Stimulated activated CD8-positive, alpha-beta memory T cell treated with anti-CD3 and anti-CD28 coated beads, Interleukin-7, amount 100 ng/mL, for 4 hours (primary cell): ENCODE data around the gene PCDHA3.
"Not testable (repeated sequence)": the region's sequence is repeated elsewhere in the genome, so short reads cannot be mapped to it uniquely, and the experiment has no call there.

Experiments
- DNase-seq, 2 donors: peaks; one replicate each; pipeline ENCODE4 v3.0.0-alpha.2; 2020; ENCODE audit warnings: low read depth in 2 of 2

Gene PCDHA3

DNA sequence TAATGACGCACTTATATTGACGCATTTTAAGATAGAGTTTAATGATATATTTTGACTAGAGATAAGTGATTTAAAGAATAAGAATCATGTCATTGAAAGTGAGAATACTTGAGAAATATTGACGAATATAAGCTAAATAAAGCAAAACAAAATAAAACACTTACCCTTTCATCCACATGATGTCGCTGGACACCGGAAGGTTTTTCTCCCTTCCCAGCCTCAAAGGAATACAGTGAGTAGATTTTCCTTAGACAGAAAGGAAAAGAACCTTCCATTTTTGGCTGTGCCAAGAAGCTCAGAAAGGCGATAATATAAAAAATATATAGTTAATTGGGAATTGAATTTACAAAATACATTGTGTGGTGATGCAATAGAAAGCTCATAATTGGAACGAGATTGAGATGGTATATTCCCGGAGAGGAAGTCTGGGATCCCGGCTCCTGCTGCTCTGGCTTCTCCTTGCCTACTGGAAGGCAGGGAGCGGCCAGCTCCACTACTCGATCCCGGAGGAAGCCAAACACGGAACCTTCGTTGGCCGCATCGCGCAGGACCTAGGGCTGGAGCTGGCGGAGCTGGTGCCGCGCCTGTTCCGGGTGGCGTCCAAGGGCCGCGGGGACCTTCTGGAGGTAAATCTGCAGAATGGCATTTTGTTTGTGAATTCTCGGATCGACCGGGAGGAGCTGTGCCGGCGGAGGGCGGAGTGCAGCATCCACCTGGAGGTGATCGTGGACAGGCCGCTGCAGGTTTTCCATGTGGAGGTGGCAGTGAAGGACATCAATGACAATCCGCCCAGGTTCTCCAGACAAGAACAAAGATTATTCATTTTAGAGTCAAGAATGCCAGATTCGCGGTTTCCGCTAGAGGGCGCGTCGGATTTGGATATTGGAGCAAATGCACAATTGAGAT, 20.8 kb downstream of the PCDHA3 start, which contains the start of gene PCDHA5:
Gene PCDHA5 (plus strand): TSS at position 239 of the 906 bp plus-strand sequence.
- DNase-seq = no peak

DNA sequence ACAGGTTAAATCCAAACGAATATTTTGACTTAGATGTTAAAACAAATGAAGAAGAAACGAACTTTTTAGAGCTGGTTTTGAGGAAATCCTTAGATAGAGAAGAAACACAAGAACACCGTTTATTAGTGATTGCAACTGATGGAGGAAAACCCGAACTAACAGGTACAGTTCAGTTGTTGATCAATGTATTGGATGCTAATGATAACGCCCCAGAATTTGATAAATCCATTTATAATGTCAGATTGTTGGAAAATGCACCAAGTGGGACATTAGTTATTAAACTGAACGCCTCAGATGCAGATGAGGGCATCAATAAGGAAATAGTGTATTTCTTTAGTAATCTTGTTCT, 21.4 kb downstream of the PCDHA3 start:
- DNase-seq = no peak

DNA sequence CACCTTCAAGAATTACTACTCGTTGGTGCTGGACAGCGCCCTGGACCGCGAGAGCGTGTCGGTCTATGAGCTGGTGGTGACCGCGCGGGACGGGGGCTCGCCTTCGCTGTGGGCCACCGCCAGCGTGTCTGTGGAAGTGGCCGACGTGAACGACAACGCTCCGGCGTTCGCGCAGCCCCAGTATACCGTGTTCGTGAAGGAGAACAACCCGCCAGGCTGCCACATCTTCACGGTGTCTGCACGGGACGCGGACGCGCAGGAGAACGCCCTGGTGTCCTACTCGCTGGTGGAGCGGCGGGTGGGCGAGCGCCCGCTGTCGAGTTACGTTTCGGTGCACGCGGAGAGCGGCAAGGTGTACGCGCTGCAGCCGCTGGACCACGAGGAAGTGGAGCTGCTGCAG, 22.1 kb downstream of the PCDHA3 start:
- DNase-seq = not testable (repeated sequence)

DNA sequence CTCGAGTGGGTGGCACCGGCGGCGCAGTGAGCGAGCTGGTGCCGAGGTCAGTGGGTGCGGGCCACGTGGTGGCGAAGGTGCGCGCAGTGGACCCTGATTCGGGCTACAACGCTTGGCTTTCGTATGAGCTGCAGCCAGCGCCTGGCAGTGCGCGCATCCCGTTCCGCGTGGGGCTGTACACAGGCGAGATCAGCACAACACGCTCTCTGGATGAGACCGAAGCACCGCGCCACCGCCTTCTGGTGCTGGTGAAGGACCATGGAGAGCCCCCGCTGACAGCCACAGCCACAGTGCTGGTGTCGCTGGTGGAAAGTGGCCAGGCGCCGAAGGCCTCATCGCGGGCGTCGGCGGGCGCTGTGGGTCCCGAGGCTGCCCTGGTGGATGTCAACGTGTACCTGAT, 22.6 kb downstream of the PCDHA3 start:
- no peak for DNase-seq

DNA sequence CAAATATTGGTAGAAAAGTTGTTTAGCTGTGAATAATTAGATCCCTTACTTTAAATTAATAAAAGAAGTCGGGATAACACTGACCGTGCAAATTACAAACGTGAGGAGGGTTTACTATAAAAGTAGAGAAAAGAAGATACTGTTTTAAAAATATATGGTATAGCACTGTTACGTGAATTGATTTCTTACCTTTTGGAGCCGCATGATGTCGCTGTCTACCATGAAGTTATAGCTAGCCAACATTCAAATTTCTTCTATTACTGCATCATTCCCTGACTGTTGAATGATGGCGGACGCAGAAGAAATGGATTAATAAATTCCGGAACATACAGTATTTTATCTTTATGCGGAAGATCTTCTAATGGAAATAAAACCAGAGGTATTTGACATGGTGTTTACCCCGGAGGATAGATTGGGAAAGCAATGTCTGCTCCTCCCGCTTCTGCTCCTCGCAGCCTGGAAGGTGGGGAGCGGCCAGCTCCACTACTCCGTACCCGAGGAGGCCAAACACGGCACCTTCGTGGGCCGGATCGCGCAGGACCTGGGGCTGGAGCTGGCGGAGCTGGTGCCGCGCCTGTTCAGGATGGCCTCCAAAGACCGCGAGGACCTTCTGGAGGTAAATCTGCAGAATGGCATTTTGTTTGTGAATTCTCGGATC, 27.0 kb downstream of the PCDHA3 start, which contains the start of gene PCDHA6:
Gene PCDHA6 (plus strand): TSS at position 257 of the 658 bp plus-strand sequence. CDS start 132 bp downstream, at position 389.
- no peak for DNase-seq

DNA sequence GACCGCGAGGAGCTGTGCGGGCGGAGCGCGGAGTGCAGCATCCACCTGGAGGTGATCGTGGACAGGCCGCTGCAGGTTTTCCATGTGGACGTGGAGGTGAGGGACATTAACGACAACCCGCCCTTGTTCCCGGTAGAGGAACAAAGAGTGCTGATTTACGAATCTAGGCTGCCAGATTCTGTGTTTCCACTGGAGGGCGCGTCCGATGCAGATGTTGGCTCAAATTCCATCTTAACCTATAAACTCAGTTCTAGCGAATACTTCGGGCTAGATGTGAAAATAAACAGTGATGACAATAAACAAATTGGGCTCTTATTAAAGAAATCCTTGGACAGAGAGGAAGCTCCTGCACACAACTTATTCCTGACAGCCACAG, 27.5 kb downstream of the PCDHA3 start:
- DNase-seq = no peak

DNA sequence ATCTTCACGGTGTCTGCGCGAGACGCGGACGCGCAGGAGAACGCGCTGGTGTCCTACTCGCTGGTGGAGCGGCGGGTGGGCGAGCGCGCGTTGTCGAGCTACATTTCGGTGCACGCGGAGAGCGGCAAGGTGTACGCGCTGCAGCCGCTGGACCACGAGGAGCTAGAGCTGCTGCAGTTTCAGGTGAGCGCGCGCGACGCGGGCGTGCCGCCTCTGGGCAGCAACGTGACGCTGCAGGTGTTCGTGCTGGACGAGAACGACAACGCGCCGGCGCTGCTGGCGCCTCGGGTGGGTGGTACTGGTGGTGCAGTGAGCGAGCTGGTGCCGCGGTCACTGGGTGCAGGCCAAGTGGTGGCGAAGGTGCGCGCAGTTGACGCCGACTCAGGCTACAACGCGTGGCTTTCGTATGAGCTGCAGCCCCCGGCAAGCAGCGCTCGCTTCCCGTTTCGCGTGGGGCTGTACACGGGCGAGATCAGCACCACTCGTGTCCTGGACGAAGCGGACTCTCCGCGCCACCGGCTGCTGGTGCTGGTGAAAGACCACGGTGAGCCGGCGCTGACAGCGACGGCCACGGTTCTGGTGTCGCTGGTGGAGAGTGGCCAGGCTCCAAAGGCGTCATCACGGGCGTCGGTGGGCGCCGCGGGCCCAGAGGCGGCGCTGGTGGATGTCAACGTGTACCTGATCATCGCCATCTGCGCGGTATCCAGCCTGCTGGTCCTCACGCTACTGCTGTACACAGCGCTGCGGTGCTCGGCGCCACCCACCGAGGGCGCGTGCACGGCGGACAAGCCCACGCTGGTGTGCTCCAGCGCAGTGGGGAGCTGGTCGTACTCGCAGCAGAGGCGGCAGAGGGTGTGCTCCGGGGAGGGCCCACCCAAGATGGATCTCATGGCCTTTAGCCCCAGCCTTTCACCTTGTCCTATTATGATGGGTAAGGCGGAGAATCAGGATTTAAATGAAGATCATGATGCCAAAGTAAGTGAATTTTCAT, 28.9 kb downstream of the PCDHA3 start:
- not testable (repeated sequence) for DNase-seq

DNA sequence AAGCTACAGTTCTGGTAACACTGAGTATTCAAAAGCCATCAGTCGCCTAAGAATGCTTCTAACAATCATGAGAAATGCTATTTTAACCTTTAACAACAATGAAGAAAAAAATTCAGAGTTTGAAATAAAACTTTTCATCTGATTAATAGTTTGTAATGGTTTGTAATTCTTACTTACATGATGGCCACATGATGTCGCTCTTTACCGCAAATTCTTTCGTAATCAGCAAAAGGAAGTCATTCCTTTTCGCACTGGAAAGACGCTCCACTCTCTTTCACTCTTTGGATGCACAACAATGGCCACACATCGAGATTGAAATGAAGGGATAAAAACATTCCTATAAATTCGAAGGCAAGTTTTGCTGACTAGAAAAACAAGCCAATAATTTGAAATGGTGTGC, 33.1 kb downstream of the PCDHA3 start, which contains the start of gene PCDHA7:
Gene PCDHA7 (plus strand): TSS at position 277 of the 400 bp plus-strand sequence. CDS start 115 bp downstream, at position 392.
- DNase-seq = no peak

DNA sequence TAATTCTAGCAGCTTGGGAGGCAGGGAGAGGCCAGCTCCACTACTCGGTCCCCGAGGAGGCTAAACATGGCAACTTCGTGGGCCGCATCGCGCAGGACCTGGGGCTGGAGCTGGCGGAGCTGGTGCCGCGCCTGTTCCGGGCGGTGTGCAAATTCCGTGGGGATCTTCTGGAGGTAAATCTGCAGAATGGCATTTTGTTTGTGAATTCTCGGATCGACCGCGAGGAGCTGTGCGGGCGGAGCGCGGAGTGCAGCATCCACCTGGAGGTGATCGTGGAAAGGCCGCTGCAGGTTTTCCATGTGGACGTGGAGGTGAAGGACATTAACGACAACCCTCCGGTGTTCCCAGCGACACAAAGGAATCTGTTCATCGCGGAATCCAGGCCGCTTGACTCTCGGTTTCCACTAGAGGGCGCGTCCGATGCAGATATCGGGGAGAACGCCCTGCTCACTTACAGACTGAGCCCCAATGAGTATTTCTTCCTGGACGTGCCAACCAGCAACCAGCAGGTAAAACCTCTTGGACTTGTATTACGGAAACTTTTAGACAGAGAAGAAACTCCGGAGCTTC, 33.7 kb downstream of the PCDHA3 start:
- not testable (repeated sequence) for DNase-seq

DNA sequence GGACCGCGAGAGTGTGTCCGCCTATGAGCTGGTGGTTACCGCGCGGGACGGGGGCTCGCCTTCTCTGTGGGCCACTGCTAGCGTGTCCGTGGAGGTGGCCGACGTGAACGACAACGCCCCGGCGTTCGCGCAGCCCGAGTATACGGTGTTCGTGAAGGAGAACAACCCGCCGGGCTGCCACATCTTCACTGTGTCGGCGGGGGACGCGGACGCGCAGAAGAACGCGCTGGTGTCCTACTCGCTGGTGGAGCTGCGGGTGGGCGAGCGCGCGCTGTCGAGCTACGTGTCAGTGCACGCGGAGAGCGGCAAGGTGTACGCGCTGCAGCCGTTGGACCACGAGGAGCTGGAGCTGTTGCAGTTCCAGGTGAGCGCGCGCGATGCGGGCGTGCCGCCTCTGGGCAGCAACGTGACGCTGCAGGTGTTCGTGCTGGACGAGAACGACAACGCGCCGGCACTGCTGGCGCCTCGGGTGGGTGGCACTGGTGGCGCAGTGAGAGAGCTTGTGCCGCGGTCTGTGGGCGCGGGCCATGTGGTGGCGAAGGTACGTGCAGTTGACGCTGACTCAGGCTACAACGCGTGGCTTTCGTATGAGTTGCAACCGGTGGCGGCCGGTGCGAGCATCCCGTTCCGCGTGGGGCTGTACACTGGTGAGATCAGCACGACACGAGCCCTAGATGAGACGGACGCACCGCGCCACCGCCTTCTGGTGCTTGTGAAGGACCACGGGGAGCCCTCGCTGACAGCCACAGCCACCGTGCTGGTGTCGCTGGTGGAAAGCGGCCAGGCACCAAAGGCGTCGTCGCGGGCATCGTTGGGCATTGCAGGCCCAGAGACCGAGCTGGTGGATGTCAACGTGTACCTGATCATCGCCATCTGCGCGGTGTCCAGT, 35.0 kb downstream of the PCDHA3 start:
- DNase-seq = no peak

DNA sequence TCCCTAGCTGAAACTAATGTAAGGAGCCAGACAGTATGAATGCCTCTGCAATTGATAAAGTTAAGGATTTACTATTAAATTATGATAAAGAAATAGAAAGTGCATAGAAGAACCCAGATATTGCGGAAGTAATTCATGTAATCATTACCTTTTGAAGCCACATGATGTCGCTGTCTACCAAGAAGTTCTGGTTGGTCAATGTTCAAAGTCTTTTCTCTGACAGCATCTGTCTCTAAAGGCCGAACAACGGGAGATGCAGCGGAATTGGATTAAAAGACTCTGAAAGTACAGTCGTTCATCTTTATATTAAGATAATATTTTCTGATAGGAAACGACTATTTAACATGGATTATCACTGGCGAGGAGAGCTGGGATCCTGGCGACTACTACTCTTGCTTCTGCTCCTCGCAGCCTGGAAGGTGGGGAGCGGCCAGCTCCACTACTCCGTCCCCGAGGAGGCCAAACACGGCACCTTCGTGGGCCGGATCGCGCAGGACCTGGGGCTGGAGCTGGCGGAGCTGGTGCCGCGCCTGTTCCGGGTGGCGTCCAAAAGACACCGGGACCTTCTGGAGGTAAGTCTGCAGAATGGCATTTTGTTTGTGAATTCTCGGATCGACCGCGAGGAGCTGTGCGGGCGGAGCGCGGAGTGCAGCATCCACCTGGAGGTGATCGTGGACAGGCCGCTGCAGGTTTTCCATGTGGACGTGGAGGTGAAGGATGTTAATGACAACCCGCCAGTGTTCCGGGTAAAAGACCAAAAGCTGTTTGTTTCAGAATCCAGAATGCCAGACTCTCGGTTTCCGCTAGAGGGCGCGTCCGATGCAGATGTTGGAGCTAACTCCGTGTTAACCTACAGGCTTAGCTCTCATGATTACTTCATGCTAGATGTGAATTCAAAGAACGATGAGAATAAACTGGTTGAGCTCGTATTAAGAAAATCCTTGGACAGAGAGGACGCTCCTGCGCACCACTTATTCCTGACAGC, 40.4 kb downstream of the PCDHA3 start, which contains the start of gene PCDHA8:
Gene PCDHA8 (plus strand): TSS at position 210 of the 985 bp plus-strand sequence. CDS start 135 bp downstream, at position 345.
- no peak for DNase-seq

DNA sequence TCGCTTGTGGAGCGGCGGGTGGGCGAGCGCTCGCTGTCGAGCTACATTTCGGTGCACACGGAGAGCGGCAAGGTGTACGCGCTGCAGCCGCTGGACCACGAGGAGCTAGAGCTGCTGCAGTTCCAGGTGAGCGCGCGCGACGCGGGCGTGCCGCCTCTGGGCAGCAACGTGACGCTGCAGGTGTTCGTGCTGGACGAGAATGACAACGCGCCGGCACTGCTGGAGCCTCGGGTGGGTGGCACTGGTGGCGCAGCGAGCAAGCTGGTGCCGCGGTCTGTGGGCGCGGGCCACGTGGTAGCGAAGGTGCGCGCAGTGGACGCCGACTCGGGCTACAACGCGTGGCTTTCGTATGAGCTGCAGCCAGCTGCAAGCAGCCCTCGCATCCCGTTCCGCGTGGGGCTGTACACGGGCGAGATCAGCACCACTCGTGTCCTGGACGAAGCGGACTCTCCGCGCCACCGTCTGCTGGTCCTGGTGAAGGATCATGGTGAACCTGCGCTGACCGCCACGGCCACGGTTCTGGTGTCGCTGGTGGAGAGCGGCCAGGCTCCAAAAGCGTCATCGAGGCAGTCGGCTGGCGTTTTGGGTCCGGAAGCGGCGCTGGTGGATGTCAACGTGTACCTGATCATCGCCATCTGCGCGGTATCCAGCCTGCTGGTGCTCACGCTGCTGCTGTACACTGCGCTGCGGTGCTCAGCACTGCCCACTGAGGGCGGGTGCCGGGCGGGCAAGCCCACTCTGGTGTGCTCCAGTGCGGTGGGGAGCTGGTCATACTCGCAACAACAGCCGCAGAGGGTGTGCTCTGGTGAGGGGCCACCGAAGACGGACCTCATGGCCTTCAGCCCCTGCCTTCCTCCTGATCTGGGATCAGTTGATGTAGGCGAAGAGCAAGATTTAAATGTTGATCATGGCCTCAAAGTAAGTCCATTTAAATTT, 42.2 kb downstream of the PCDHA3 start:
- no peak for DNase-seq

DNA sequence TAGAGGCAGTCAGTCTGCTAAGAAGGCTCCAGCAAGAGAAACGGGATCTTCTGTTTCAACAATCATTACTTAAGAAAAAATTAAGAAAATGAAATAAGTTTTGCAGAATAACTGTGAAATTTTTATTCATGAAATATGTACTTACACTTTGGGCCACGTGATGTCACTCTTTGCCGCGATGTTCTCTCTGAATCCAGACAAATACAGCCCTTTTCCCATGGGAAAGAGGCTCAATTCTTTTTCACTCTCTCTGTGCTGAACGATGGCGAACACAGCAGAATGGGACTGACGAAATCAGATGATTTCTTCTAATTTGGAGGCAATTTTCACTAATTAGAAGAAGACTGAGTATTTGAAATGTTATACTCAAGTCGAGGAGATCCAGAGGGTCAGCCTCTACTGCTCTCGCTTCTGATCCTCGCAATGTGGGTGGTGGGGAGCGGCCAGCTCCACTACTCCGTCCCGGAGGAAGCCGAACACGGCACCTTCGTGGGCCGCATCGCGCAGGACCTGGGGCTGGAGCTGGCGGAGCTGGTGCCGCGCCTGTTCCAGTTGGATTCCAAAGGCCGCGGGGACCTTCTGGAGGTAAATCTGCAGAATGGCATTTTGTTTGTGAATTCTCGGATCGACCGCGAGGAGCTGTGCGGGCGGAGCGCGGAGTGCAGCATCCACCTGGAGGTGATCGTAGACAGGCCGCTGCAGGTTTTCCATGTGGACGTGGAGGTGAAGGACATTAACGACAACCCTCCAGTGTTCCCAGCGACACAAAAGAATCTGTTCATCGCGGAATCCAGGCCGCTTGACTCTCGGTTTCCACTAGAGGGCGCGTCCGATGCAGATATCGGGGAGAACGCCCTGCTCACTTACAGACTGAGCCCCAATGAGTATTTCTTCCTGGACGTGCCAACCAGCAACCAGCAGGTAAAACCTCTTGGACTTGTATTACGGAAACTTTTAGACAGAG, 47.6 kb downstream of the PCDHA3 start, which contains the start of gene PCDHA9:
Gene PCDHA9 (plus strand): TSS at position 244 of the 964 bp plus-strand sequence. CDS start 114 bp downstream, at position 358.
- DNase-seq = not testable (repeated sequence)

DNA sequence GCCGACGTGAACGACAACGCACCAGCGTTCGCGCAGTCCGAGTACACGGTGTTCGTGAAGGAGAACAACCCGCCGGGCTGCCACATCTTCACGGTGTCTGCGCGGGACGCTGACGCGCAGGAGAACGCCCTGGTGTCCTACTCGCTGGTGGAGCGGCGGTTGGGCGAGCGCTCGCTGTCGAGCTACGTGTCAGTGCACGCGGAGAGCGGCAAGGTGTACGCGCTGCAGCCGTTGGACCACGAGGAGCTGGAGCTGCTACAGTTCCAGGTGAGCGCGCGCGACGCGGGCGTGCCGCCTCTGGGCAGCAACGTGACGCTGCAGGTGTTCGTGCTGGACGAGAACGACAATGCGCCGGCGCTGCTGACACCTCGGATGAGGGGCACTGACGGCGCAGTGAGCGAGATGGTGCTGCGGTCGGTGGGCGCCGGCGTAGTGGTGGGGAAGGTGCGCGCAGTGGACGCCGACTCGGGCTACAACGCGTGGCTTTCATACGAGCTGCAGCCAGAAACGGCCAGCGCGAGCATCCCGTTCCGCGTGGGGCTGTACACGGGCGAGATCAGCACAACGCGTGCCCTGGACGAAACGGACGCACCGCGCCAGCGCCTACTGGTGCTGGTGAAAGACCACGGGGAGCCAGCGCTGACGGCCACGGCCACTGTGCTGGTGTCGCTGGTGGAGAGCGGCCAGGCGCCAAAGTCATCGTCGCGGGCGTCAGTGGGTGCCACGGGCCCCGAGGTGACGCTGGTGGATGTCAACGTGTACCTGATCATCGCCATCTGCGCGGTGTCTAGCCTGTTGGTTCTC, 49.2 kb downstream of the PCDHA3 start:
- not testable (repeated sequence) for DNase-seq
